HFFc6 (cell line): ENCODE results near the gene NEK6. TPM values are rescaled to one million over a fixed set of nuclear protein-coding genes. Genes with fewer than 3 reads are reported as not detected.
"Not testable (repeated sequence)": the region's sequence is repeated elsewhere in the genome, so short reads cannot be mapped to it uniquely, and the experiment has no call there.

ENCODE experiments used
- DNase-seq: peaks from one replicate; pipeline ENCODE4 v3.0.0-alpha.2; 2018
- H3K27ac Mint-ChIP-seq: 2 replicates; pipeline ENCODE4 v1.8.0; 2020; ENCODE audit warnings: mild to moderate bottlenecking, mixed read lengths
- H3K27me3 Mint-ChIP-seq: 2 replicates; pipeline ENCODE4 v1.8.0; 2021; ENCODE audit warnings: mild to moderate bottlenecking, moderate library complexity, mixed read lengths; ENCODE audit not compliant: insufficient read depth
- H3K36me3 Mint-ChIP-seq: 2 replicates; pipeline ENCODE4 v1.8.0; 2021; ENCODE audit warnings: low read depth, mixed read lengths
- H3K4me1 Mint-ChIP-seq: 2 replicates; pipeline ENCODE4 v1.8.0; 2020; ENCODE audit warnings: low read depth, mixed read lengths
- H3K4me3 Mint-ChIP-seq: 2 replicates; pipeline ENCODE4 v1.8.0; 2020; ENCODE audit warnings: mild to moderate bottlenecking, moderate library complexity, mixed read lengths
- H3K9me3 Mint-ChIP-seq: 2 replicates; pipeline ENCODE4 v1.8.0; 2020; ENCODE audit warnings: mild to moderate bottlenecking, mixed read lengths
- CTCF ChIP-seq: fragments of 200-600 bp; sonication (generic); IDR thresholded peaks from 2 replicates; pipeline ENCODE4 v1.5.0; 2021; ENCODE audit warnings: antibody characterized with exemption, mild to moderate bottlenecking
- total RNA-seq, 6 experiments: library from RNA; stranded (reverse); fragmentation: NEBNext Ultra II Directional; extraction: Animal tissue kit (Norgen Biotek cat#: 25700); gene quantifications; 2 replicates in 1 of 6; 3 replicates in 5 of 6; pipeline ENCODE4 v1.2.3, GENCODE V29; 2021

The NEK6 gene
- total RNA-seq, 6 experiments from 2014 or later = 66.5 to 81.1 (median 71.4) TPM

- H3K4me1 Mint-ChIP-seq = no peaks in the 10 kb centered on the region
- TF ChIP-seq CTCF = no peak
- no peaks in the 10 kb centered on the region for H3K9me3 Mint-ChIP-seq
- no peak overlapping the region for H3K27ac Mint-ChIP-seq
- H3K4me3 Mint-ChIP-seq = no peak overlapping the region
- peaks cover 30% of the 10 kb centered on the region for H3K27me3 Mint-ChIP-seq
- no peak for DNase-seq
- no peaks in the 10 kb centered on the region for H3K36me3 Mint-ChIP-seq
Observed at GRCh38 chr9:124228516-124228915, 29.2 kb upstream of the NEK6 start.

- TF ChIP-seq CTCF = no peak
- Mint-ChIP-seq H3K27ac (no peak overlapping the region), H3K4me3 (no peak overlapping the region), H3K27me3 (peaks cover 17% of the 10 kb centered on the region), H3K9me3 (no peaks in the 10 kb centered on the region), H3K4me1 (no peaks in the 10 kb centered on the region), H3K36me3 (no peaks in the 10 kb centered on the region)
- no peak for DNase-seq
Observed at GRCh38 chr9:124231095-124231737, 26.5 kb upstream of the NEK6 start.

- no peak for DNase-seq
- TF ChIP-seq CTCF = no peak
- Mint-ChIP-seq H3K9me3 (no peaks in the 10 kb centered on the region), H3K36me3 (no peaks in the 10 kb centered on the region), H3K4me1 (peaks cover 16% of the 10 kb centered on the region), H3K4me3 (no peak overlapping the region), H3K27me3 (peaks cover 23% of the 10 kb centered on the region; the same call in 1 of the 2 replicates), H3K27ac (no peak overlapping the region)
Observed at GRCh38 chr9:124238546-124239140, 19.1 kb upstream of the NEK6 start.

- no peaks in the 10 kb centered on the region for H3K9me3 Mint-ChIP-seq
- peaks cover 23% of the 10 kb centered on the region; the same call in 1 of the 2 replicates for H3K27me3 Mint-ChIP-seq
- H3K27ac Mint-ChIP-seq = no peak overlapping the region
- no peak for TF ChIP-seq CTCF
- H3K4me1 Mint-ChIP-seq = peaks cover 16% of the 10 kb centered on the region
- no peaks in the 10 kb centered on the region for H3K36me3 Mint-ChIP-seq
- no peak overlapping the region for H3K4me3 Mint-ChIP-seq
- DNase-seq = no peak
Observed at GRCh38 chr9:124239249-124240073, 18.3 kb upstream of the NEK6 start.

GRCh38 chr9:124242331-124243194 is 15.2 kb upstream of the NEK6 start:
- H3K27me3 Mint-ChIP-seq = peaks cover 22% of the 10 kb centered on the region; the same call in 1 of the 2 replicates
- H3K36me3 Mint-ChIP-seq = no peaks in the 10 kb centered on the region

GRCh38 chr9:124247393-124247792 is 10.4 kb upstream of the NEK6 start:
- H3K27me3 Mint-ChIP-seq, H3K4me3 Mint-ChIP-seq, DNase-seq, H3K36me3 Mint-ChIP-seq, H3K27ac Mint-ChIP-seq, H3K9me3 Mint-ChIP-seq: not testable (repeated sequence)
- peaks cover 26% of the 10 kb centered on the region for H3K4me1 Mint-ChIP-seq

More at GRCh38 chr9:124242331-124243194, 15.2 kb upstream of the NEK6 start:
- Mint-ChIP-seq H3K4me3 (peak overlapping the region; percentile 75), H3K4me1 (peaks cover 16% of the 10 kb centered on the region), H3K27ac (peak overlapping the region; percentile 50; the same call in 1 of the 2 replicates), H3K9me3 (no peaks in the 10 kb centered on the region)
- DNase-seq = no peak
- TF ChIP-seq CTCF = no peak
